NCI-H2029 treated with DMSO at 0.1 percent for 48 hours (cell line): ENCODE measurements around the gene STMN1.

Experiments
- DNase-seq: peaks from one replicate; lab custom pipeline; 2025; lab: John Stamatoyannopoulos, UW

The STMN1 gene

DNA sequence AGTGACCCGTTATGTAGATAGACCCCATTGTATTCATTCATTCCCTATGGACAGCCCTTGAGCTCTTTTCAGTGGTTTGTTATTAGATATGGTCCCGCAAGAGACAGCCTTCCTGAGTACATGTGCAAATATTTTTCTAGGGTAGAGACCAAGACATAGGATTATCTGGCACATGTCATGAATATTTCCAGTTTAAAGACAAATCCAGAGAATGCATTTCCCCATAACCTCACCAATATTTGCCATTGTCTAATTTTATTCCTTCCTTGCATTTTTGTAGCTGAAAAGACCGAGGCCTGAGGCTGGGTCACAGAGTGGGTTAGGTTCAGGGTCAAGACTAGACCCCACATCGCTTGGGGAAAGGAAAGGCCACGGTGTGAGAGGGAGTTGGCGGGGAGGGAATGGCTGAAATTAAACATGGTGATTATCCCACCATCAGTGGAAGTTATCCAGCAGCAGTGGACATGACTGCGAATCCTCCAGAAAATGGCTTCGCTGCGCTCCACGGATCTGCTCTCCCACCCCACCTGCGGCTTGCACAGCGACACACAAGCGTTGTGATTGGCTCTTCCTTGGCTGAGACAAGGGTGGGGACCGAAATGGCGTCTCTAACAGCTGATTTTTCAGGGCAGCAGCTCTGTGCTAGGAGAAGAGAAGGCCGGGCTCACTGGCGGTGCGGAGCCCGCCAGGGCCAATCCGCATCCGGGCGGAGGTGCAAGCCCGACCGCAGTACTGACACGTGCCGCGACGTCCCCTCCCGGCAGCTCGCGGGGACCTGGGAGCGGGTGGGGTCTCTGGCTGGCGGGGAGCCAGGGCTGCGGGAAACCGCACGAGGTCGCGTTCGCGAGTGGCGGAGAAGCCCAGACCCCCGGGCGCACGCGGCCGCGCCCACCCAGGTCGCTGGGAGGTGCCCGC lies 16.1 kb upstream of the STMN1 start:
- DNase-seq, result peak; percentile 49

DNA sequence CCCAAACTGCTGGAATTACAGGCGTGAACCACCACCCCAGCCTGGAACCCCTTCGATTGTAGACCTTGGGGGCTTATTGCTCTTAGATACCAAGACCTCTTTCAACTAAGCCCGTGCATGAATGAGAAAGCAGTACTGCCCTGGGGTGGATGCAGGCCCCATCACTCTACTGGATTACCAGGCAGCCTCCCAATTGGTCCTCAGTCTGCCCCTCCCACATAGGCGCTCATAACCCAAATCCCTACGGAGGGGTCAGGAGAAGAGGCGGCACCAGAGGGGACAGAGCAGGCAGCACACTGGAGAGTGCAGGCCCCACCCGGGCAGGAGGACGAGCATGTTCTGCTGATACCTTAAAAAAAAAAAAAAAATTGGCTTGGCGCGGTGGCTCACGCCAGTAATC lies 12.4 kb upstream of the STMN1 start:
- no peak for DNase-seq

DNA sequence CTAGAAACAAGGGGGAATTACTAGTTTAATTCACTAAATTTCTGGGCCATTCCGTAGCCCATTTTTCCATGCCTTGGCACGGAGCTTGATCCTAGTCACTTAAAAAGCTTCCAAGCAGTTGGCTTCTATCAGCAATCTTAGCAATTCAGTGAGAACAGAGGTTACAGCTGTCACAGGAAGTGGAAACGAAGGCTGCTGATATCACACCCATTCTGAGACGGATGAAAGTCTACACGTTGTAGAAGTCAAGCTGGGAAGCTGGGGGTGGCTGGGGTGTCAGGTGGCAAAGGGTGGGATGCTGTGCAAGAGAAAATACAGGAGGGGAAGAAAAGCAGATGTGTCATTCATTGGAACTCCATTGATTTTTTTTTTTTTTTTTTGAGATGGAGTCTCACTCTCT lies 11.8 kb upstream of the STMN1 start:
- DNase-seq, result no peak

DNA sequence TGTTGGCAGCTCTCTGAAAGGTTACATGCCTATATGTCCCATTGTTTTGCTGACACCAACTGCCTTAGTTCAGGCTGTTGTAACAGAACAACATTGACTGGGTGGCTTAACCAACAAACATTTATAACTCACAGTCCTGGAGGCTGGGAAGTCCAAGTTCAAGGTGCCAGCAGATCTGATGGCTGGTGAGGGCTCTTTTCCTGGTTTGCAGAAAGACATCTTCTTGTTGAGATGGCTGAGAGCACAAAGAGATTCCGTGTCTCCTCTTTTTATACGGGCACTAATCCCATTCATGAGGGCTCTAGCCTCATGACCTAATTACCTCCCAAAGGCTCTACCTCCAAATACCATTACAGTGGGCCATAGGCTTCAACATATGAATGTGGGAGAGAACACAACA lies 10.2 kb upstream of the STMN1 start:
- DNase-seq, result no peak

DNA sequence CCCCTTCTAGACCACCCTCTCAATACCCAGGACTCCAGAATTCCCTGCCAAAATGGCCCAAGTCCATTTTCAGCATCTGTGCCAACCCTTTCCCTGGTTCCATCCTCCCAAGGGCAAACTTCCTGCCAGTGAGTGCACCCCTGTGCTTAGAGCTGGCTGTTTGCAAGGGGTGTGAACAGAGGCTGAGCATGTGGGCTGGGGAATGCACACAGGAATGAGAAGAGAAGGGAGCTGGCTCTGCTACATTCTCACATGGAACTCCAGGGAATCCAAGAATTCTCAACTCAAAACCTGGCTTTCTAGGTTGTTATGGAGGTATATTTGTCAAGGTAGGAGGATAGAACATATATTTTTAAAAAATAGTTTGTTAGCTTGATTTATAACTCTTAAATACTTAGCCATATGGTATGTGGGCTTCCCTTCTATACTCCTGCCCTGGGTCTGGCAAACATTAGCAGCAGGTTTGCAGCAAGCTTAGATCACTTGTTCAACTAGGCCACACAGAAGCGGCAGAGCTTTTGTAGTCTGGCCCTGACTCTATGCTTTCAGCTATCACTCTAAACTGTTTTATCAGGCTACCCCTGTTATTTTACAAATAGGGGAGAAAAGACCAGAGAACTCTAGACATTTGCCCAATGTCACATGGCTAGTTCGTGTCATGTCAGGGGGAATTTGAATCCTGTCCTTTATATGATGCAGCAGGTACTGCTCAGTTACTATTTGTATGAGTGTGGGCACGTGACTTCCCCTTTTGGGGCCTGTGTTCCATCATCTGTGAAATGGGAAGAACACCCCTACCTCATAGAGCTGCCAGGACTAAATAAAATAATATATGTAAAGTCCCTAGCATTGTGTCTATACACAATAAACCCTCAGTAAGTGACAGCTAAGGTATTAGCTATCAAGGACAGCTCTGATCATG lies 8.1 kb upstream of the STMN1 start:
- DNase-seq, result no peak

DNA sequence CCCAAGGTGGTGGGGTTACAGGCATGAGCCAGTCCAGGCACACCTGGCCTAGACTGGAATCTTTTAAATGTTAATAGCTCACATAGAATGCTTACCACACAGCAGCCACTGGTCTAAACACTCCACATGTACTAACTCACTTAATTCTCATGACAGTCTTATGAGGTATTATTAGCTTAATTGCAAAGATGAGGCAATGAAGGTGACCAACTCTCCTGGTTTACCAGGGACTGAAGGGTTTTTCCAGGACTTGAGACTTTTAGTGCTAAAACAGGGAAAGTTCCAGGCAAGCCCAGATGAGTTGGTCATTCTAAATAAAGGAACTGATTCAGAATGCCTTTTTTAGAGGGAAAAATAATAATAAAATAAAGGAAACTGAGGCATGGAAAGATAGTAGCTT lies 7.0 kb upstream of the STMN1 start:
- no peak for DNase-seq

DNA sequence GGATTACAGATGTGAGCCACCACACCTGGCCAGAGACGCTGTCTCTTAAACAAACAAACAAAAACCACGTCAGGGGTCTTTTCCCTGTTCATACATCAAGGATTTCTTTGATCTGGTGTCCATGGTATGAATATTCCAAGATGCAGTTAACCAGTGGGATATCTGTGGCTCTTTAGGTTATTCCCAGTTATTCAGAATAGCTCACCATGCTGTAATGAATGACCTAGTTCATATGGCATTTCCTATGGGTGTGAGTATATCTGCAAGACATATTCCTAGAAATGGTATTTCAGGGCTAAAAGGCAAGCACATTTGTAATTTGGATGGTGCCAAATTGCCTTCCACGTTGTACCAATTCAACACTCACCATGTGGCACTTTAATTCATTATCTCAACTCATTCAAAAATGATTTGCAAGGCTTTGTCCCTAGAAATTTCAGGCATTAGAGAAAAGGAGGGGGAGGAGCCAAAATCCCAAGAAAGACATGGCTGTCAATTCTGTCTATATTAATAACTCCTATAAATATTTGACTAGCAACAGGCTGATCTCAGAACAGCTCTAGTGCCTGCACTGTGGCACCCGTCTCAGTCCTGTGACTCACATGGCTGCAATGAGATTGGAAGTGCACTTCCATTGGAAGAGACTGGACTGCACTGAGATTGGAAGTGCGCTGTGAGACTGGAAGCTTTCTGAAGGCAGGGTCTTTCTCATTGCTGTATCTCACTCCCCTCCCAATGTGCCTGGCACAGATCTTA lies 6.0 kb upstream of the STMN1 start:
- no peak for DNase-seq

DNA sequence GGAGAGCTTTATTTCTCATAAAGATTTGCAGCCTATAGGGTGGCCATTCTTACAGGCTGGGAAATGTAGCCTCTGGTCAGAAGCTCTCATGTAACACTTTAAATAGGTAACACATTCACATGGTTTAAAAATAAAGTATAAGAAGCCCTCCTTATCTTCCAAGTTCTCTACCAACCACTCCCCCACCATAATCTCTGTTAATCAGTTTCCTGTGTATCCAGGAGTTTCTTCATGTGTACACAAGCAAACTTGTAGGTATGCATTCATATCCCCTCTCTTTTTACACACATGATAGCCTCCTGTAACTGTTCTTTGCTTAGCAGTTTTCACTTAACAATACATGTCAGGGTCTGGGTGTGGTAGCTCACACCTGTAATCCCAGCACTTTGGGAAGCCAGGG lies 4.9 kb upstream of the STMN1 start:
- no peak for DNase-seq

DNA sequence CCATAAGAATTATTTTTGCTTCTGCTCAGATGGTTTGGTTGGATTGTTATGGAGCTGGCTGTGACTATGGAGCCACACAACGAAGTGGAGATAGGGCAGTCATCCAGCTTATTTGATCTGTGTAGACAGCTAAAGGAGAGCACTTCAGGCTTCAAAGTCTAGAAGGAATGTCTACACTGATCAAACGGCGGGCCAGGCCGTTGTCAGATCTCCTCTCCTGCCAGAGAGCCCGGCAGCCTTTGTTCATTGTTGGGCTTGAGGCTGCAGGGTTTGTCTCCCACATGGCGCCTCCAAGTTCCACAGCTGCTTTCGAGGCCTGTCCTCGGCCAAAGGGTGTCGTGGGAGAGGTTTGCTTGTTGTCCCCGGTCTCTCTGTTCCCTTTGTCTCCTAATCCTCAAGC lies 2.8 kb upstream of the STMN1 start:
- no peak for DNase-seq

DNA sequence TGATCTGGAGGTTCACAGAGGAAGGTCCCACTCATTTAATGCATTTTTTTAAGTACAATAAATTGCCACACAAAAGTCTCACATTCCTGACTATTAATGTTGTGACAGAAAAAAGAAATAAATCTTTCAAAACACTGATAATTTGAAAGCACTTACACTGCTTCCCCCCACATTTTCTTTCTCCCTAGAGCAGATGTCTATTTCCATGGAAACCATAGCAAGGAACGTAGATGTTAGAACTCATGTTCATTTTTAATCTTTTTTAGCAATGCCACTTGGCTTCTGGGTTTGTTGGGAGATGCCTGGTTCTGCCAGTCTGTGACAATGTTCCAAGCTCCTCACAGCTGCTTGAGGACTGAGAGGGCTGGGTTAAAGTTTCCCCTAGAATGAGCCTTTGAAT lies 1.9 kb upstream of the STMN1 start:
- DNase-seq, result no peak

DNA sequence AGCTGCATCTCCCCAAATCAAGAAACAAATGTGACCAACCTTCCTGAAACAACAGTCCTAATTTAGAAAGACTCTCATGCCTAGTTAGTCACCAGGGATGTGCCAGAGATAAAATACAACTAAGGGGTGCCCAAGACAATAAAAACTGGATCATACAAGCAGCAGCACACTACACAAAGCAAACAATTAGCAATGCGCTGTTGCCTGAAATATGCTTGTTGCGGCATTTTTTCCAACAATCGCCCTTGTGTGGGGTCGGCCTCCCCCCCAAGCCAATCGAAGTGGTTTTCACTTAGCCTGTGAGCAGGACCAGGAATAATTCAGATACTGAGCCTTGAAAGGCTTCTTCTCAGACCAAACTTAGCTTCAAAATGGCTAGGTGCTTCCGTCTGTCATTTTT lies 1.4 kb upstream of the STMN1 start:
- DNase-seq, result no peak

DNA sequence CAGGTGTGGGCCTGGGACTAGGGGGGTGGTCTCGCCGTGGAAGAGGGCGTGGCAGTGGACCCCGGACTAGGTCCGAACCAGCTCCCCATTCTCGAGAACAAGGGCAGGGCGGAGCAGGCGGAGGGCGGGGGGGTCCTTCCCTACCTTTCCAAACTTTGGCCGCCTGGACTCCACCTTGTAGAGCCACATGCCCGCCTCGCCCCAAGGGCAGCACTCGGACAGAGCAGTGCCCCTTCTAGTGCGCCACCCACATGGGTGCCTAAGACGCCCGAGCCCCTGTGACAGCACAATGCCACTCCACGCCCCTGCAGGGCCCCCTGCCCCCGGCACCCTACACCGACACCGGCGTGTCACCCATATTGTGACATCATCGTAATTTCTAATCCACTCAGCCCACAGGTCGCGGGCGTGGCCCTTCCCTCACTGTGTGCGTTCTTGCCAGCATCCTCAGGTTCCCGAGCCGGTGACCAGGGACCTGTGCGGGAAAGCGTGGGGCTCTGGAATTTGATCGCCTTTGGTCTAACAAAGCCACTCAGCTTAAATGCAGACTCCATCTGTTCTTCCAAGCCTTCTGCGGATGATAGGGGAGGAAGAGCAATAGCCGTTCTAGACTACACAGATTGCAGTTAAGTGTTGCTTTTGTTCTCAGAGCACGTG lies 553 bp upstream of the STMN1 start:
- no peak for DNase-seq

DNA sequence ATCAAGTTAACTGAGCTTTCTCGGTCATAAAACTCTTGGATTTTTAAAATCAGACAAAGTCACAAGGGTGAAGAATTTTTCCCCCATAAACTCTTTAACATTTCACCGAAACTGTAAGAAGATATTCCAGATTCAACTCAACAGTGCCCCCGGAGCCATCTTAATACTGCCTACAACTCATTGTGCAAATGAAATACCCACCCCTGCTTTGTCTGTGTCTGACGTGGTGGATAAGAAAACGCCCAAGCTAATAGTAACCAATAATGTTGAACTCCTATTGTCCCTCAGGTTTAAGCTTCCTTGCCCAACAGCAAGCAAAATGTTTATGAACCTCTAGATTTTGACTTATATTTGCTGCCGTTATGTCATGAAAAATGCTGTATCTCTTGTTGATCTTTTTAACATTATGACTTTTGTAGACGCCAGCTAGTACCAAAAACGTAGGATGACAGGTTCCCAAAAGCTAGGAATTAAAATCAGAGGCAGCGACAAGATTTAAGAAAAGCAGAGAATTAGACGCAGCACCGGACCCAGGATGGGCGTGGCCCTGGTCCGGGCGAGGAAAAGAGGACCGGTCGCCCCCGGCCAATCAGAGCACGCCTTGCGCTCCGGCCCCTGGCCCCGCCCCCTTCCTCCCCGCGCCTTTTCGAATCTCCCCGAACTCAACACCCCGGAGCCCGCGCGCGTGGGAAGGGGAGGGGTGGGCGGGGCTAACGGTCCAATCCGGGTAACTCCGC lies 1.1 kb downstream of the STMN1 start:
- peak; percentile 69 for DNase-seq

DNA sequence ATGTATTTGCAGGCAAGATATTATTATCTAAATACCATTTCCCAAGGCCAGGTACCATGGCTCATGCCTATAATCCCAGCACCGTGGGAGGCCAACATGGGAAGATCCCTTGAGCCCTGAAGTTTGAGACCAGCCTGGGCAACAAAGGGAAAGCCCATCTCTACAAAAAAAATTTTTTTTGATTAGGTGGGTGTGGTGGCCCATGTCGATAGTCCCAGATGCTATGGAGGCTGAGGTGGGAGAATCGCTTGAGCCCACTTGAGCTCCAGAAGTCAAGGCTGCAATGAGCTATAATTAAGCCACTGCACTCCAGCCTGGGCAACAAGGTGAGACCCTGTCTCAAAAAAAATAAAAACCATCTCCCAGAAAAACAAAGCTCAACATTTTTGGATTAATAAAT lies 2.2 kb downstream of the STMN1 start:
- no peak for DNase-seq

DNA sequence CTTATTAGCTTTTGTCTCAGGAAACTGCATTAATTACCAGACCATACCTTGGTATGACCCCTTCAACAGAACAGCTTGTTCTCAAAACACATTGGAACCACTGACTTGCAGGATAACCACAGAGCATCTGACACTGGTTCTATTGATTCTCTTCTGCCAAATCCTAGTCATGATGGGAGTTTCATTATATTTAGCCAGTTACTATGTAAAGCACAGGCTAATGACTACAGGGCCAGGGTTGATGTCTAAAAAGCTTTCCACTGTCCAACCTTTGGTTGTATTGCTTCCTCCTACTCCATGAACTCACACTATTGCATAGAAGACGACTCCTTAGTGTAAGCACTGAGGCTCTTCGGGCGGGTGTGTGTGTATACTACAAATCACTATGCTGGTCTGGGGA lies 3.8 kb downstream of the STMN1 start:
- no peak for DNase-seq

DNA sequence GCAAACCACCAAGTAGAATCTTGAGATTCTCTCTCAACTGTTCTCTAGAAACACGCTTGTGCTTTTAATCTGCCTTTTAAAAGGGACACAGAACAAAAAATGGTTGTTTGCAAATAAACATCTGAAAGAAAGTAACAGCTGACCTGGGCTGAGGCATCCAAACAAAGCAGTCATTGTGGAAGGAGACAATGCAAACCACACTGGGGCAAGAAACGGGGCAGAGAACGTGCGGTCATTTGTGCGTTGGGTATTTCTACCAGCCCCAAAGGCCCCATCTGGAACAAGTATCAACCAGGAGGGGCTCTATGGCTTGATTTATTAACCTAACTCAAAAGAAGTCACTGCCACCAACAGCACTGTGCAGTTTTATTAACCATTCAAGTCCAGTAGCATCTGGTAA lies 6.0 kb downstream of the STMN1 start:
- DNase-seq, result no peak

DNA sequence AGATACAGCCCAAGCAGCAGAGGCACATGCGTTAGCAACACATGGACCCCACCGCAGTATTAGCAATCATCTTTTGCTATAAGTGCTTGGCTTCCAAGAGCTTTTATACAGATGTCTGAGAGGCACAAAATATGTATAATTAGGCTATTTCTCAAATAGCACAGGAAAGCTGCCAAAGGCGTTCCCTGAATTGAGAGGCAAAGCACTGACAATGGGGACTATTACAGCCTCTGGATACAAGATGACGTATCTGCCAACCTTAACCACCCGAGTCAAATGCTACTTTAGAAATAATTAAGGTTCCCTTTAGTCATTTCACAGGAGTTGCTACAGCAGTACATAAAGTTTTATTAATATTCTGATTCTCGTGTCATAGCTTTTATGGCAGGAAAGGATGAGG lies 6.4 kb downstream of the STMN1 start:
- DNase-seq, result no peak

DNA sequence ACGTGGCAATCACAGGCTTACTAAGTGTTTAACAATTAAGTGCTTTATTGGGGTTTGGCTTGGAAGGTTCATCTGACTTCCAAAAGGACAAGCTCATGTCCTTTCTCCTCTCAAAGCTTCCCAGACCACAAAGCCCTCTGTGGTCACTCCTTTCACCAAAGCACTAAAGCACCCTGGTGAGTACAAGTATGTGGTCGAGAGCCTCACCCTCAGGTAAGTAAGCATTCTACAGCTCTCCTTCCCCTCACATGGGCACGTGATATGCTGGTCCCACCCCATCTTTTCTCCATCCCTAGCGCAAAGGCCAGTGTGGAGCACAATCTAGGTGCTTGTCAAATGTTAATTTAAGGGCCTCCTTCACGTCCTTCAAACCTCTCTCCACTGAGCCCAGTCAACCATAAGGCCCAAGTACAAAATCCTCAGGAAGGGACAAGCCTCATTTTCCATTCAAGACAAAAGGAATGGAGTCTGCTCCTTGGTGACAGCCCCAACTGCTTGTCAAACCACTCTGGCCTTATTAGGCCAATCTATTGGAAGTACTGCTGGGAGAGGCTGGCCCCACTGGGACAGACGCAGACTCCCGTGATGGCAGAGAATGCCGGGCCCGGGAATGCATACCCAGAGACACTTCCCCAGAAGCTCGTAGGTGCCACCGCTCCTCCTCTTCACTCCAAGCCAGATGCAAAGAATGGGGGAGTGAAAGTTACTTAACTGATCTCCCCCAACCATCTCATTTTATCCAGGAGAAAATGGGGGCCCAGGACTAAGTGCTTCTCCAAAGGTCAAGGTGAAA lies 7.8 kb downstream of the STMN1 start:
- no peak for DNase-seq

DNA sequence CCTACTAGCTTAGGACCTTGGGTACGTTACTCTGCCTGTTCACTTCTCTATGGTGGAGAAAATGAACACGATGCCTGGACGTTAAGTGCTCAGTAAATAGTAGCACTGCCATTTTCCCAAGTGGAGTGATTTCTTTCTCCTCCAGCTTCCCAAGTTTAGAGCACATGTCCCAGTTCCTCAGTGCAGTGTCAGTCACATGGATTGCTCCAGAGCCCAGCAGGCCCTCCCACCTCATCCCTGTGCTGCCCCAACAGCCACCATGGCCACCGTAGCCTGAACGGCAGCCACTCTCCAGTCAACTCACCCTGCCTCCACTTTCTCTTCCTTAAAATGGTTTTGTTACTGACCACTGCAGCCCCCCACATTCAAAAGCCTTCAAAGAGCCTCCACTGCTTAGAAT lies 8.5 kb downstream of the STMN1 start:
- DNase-seq, result no peak

DNA sequence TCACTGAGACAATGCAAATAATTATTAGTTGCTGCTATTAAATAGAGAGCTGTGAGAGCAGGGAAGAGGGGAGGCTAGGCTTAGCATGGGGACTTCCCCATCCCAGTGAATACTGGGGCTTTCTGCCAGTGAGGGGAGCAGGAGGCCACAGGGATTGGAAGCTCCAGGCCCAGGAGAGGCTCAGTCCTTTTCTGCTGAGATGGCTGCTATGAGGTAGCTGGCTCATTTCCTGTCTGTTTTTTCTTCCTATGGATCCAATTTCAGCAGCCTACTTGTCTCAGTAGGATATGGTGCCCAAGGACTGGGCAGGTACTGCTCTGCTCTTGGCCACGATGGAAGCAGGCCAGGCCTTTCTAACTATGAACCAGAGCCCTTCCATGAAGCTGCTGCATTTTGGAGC lies 10.0 kb downstream of the STMN1 start:
- DNase-seq, result peak; percentile 24
